Regular cardiac myocyte (primary cell): ENCODE results near the gene PKD2. TPM values are rescaled to one million over a fixed set of nuclear protein-coding genes. Genes with fewer than 3 reads are reported as not detected.

ENCODE experiments used
- total RNA-seq: library from RNA; depleted of rRNA; stranded (reverse); fragments of >200 nt; gene quantifications from 2 replicates; pipeline ENCODE4 v1.2.3, GENCODE V29; 2014

Gene PKD2
- total RNA-seq: 53.5 and 108 TPM in 2 replicates

DNA sequence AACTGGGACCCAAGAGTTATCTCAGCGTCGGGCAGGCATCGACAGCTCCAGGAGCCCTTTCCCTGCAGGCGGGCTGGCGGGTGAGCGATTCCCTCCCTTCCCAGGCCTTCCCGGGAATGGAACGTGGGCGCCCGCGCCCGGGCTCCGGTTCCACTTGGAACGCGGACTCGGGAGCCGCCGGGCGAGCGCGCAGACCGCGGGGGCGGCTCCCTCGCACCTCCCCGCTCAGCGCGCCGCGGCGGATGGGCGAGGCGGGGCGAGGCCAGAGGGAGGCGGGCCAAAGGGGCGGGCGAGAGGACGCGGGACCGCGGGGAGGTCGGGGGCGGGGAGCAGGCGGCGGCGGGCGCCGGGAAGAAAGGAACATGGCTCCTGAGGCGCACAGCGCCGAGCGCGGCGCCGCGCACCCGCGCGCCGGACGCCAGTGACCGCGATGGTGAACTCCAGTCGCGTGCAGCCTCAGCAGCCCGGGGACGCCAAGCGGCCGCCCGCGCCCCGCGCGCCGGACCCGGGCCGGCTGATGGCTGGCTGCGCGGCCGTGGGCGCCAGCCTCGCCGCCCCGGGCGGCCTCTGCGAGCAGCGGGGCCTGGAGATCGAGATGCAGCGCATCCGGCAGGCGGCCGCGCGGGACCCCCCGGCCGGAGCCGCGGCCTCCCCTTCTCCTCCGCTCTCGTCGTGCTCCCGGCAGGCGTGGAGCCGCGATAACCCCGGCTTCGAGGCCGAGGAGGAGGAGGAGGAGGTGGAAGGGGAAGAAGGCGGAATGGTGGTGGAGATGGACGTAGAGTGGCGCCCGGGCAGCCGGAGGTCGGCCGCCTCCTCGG lies at the start of gene PKD2:
Gene PKD2 (plus strand): TSS at position 332 of the 818 bp plus-strand sequence. CDS start 99 bp downstream, at position 431.

DNA sequence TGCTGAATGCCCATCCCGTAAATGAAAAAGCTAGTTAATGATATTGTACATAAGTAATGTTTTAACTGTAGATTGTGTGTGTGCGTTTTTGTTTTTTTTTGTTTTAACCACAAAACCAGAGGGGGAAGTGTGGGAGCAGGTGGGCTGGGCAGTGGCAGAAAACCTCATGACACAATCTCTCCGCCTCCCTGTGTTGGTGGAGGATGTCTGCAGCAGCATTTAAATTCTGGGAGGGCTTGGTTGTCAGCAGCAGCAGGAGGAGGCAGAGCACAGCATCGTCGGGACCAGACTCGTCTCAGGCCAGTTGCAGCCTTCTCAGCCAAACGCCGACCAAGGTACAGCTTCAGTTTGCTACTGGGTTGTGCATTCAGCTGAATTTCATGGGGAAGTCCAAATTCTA lies 32.0 kb upstream of the PKD2 start, which contains the start of gene SPP1:
Gene SPP1 (plus strand): TSS at position 249 of the 400 bp plus-strand sequence. CDS start 1,182 bp downstream, outside the sequence.

Other genes with a start within 250 kb of the PKD2 start
- gene IBSP, start 208.1 kb upstream of the PKD2 start, total RNA-seq: 0.19 and 0.56 TPM in 2 replicates
- gene MEPE, start 174.7 kb upstream of the PKD2 start, total RNA-seq: not detected in 2 replicates
- gene SPP1, start 31.9 kb upstream of the PKD2 start, total RNA-seq: 10.7 and 26.5 TPM in 2 replicates
- gene ABCG2, start 151.0 kb downstream of the PKD2 start, total RNA-seq: 10.1 and 14.6 TPM in 2 replicates